RKO (cell line): ENCODE measurements around the gene CHRM1.
"Not testable (repeated sequence)": the region's sequence is repeated elsewhere in the genome, so short reads cannot be mapped to it uniquely, and the experiment has no call there.

Experiments used
- DNase-seq: peaks from one replicate; pipeline ENCODE4 v3.0.0-alpha.2; 2016; ENCODE audit warnings: low spot score

The CHRM1 gene

GRCh38 chr11:62875698-62876478, 45.3 kb downstream of the CHRM1 start:
- no peak for DNase-seq

GRCh38 chr11:62874851-62875250, 46.3 kb downstream of the CHRM1 start:
- DNase-seq, result no peak

- no peak for DNase-seq
These were observed 55.5 kb downstream of the CHRM1 start for GRCh38 chr11:62865635-62866034.

- no peak for DNase-seq
These were observed 57.4 kb downstream of the CHRM1 start for GRCh38 chr11:62863687-62864335.

- not testable (repeated sequence) for DNase-seq
These were observed 59.5 kb downstream of the CHRM1 start for GRCh38 chr11:62861564-62862192.

GRCh38 chr11:62860835-62861563, 60.2 kb downstream of the CHRM1 start:
- DNase-seq, result no peak

- DNase-seq, result not testable (repeated sequence)
These were observed 61.9 kb downstream of the CHRM1 start for GRCh38 chr11:62859281-62859703.
